Measurements from ENCODE around the gene BTG2.
"Not testable (repeated sequence)": the region's sequence is repeated elsewhere in the genome, so short reads cannot be mapped to it uniquely, and the experiment has no call there.

The BTG2 gene

DNA sequence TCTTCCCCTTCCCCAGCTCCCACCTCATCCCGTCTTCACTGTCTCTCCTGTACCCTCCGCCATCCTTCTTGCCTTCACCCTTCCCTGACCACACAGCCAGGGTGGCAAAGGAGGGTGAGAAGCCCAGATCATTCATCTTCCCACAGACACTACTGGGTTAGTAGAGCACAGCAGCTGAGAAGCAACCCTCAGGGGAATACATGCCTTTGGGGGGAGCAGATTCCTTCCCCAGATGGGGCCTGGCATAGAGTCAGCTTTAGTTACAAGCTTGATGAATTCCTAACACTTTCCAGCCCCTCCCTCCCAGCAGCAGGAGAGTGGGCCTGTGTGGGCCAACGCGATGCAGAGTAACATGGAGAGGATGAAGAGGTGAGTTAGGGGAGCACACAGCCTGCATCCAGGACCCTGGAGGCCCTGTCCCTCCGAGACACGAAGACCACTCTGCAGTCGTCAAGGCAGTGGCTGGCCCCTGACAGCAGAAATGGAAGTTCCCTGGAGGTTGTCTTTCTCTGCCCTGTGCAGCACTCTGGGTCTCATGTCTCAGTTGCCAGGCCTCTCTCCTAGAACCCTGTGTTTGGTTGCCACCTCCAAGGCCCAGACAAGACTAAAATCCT lies 8.8 kb upstream of the BTG2 start:
- no peak for DNase-seq

DNA sequence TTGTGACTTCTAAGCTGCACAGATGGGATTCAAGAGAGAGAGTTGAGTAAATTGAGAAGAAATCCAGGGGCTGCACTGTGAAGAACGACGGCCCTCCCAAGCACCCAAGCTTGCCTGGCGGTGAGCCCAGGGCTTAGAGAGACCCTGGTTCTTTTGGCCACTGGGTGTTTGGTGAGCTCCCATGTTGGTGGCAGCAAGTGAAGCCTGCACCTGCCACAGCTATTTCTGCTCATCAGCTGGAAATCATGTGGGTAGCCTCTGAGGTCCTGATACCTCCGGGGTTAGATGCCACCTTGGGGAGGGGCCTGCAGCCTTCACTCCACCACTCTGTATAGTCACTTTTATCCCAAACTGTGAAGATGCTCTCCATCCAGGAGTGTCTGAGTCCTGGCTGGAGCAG lies 6.2 kb upstream of the BTG2 start:
- DNase-seq: no peak

- DNase-seq: not testable (repeated sequence)
Observed at GRCh38 chr1:203299719-203300429, 5.4 kb upstream of the BTG2 start.

GRCh38 chr1:203300441-203301330 lies 4.6 kb upstream of the BTG2 start:
- no peak for DNase-seq

GRCh38 chr1:203301331-203301668 lies 4.0 kb upstream of the BTG2 start:
- no peak for DNase-seq

DNA sequence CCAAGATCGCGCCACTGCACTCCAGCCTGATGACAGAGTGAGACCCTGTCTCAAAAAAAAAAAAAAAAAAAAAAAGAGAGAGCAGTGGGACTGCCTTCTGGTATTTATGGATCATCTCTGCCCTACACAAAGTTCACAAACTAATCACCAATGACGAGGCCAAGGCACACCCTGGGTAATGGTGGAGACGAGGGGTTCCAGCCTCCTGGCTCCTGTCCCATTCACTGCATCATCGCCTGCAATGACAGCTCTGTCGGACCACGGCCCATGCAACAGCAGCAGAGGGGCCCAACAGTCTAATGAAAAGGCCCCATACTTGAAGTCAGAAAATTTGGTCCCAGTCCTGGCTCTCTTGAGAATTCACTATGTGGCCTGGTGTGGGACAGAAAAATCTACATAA lies 2.9 kb upstream of the BTG2 start:
- DNase-seq: no peak

GRCh38 chr1:203302894-203303293 lies 2.4 kb upstream of the BTG2 start:
- no peak for DNase-seq

GRCh38 chr1:203304391-203304918 lies 864 bp upstream of the BTG2 start:
- no peak for DNase-seq

DNA sequence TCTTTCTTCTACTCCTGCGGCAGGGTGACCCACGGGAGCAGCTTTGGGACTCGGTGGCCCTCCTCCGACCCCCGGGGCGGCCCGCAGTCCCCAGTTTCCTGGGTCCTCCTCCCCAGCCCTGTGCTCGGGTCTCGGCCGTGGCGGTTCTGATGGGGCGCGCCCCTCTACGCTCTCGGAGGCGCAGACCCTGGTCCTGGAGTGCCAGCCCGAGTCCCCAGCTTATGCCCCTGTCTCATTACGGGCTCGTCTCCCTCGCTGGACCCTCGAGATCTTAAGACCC lies 430 bp downstream of the BTG2 start:
- DNase-seq: no peak

GRCh38 chr1:203306089-203306964 lies 1.0 kb downstream of the BTG2 start:
- peak; percentile 43 to 48 for DNase-seq

- DNase-seq: no peak
Observed at GRCh38 chr1:203306965-203307541, 1.7 kb downstream of the BTG2 start.

DNA sequence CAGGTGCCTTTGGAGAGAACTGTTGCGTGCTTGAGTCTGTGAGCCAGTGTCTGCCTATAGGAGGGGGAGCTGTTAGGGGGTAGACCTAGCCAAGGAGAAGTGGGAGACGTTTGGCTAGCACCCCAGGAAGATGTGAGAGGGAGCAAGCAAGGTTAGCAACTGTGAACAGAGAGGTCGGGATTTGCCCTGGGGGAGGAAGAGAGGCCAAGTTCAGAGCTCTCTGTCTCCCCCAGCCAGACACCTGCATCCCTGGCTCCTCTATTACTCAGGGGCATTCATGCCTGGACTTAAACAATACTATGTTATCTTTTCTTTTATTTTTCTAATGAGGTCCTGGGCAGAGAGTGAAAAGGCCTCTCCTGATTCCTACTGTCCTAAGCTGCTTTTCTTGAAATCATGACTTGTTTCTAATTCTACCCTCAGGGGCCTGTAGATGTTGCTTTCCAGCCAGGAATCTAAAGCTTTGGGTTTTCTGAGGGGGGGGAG lies 2.4 kb downstream of the BTG2 start:
- no peak for DNase-seq

GRCh38 chr1:203308328-203308922 lies 3.1 kb downstream of the BTG2 start:
- DNase-seq: no peak

GRCh38 chr1:203308923-203309331 lies 3.6 kb downstream of the BTG2 start:
- DNase-seq: no peak

GRCh38 chr1:203311368-203312301 lies 6.3 kb downstream of the BTG2 start:
- no peak for DNase-seq

- not testable (repeated sequence) for DNase-seq
Observed at GRCh38 chr1:203314025-203314759, 8.9 kb downstream of the BTG2 start.

DNA sequence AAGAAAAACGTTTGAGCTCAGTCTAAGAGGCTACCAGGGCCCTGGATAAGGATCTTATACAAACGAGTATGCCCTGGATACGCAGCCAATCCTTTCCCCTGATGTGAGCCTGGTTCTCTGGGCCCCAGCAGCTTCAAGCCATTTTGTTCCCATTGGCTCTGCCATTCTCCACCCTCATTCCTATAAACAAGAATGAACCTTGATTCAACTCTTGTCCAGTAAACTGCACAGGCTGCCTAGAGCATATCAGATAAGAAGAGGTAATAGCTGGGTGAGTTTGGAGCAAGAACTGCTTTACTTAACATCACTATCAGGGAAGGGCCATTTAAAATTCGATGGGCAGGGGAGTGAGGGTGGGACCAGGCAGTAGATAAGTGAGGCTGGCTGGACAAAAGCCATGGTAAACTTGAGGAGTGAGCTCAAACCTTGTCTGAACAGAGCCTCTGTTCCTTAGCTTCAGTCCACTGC lies 11.3 kb downstream of the BTG2 start:
- no peak for DNase-seq

GRCh38 chr1:203317429-203318228 lies 12.3 kb downstream of the BTG2 start:
- no peak for DNase-seq

GRCh38 chr1:203318229-203318517 lies 12.9 kb downstream of the BTG2 start:
- no peak for DNase-seq
